Cerebellar cortex (tissue), 1 donor: ENCODE measurements around the gene GOLGA8B.
A peak's percentile ranks its signal among the peaks of the same experiment; 100 is the strongest.
"Not testable (repeated sequence)": the region's sequence is repeated elsewhere in the genome, so short reads cannot be mapped to it uniquely, and the experiment has no call there.

ENCODE experiments used
- DNase-seq: peaks from one replicate; pipeline ENCODE4 v3.0.0-alpha.2; 2015; ENCODE audit warnings: low spot score

GOLGA8B gene

DNA sequence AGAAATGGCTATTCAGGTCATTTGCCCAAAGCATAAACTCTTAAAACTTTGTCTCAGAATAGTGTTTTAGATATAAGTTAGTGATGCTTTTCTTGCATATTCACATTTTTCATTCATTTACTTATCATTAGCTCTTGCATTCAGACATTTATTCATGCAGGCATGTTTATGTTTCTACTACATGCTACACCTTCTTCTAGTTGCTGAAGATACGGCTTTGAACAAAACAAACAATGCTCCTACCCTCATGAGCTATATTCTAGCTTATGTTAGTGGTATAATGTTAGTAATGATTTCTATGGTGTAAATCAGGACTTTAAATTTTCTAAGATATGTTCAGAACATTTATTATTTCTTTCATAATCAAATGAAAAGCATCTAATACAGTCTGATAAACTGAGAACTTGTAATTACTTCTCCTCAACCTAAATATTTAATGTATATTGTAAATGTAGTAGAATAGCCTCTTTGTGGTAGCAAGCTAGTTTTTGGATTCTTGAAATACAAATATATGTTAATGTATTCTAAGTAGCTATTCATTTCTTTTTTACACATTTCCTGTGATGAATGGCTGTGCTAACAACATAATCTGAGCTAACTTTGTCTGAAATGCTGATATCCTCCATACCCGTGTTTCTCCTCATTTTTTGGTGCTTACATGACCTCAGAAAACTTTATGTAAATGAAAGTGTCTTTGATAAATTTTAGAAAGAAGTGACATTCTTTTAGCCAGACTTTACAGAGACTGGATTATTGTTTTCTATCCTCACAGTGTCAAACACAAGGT, 15.5 kb upstream of the GOLGA8B start:
- DNase-seq: no peak

DNA sequence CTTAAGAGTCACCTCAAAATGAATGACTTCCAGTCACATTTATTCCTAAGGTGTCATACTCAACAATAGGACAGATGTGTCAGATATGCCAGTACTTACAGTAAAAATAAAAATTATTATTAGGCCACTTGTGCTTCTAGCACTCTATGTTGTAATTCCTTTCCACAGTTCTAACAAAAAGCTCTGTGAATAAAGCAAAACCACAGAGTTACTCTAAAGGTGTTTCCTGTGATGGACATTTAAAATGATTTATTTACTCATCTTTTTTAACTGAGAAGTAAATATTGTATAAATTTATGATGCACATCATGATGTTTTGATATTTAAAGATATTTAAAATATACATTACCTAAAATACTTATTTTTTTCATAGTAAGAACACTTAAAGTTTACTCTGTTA, 13.9 kb upstream of the GOLGA8B start:
- DNase-seq: no peak

DNA sequence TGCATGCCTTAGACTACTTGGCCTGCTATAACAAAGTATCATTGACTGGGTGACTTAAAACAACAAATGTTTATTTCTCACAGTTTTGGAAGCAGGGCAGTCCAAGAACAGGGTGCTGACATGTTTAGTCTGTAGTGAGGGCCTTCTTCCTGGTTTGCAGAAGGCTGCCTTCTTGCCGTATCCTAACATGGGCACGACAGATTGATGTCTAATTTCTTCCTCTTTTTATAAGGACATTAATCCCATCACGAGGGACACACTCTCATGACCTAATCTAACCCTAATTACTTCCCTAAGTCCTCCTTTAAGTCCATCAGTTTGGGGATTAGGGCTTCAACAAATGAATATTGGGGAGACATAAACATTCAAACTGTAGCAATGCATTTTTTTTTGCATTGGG, 10.9 kb upstream of the GOLGA8B start:
- no peak for DNase-seq

DNA sequence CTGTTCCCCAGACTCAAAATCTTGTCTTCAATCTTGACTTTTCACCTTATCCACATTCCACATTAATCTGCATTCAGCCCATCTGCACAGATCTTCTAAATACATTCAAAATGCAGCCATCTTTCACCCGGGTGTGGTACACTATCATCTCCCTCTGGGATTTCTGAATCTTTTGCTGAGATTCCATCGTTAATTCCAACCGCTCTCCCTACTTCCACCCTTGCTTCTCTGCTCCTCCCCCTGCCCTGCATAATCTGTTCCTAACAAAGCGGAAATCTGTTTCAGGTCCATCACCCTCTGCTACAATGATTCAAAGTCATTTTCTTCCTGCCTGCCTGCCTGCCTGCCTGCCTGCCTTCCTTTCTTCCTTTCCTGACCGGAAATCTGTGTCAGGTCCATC, 7.9 kb upstream of the GOLGA8B start:
- no peak for DNase-seq

DNA sequence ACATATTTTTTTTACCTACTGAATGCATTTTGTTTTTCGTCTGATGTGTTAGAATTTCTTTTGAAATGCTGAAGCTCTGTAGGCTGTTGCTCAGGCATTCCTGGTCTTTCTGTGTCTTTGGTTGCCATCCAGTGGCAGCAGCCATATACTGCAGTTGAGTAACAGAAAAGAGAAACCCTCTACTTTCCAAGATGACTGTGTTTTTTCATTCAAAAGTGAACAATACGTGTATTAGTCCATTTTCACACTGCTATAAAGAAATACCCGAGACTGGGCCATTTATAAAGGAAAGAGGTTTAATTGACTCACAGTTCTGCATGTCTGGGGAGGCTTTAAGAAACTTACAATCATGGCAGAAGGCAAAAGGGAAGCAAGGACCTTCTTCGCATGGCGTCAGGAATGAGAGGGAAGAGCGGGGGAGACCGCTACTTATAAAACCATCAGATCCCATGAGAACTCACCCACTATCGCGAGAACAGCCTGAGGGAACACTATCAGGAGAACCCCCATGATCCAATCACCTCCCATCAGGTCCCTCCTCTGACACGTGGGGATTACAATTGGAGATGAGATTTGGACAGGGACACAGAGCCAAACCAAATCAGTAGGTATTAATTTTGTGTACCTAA, 4.7 kb upstream of the GOLGA8B start:
- DNase-seq: peak; percentile 90

DNA sequence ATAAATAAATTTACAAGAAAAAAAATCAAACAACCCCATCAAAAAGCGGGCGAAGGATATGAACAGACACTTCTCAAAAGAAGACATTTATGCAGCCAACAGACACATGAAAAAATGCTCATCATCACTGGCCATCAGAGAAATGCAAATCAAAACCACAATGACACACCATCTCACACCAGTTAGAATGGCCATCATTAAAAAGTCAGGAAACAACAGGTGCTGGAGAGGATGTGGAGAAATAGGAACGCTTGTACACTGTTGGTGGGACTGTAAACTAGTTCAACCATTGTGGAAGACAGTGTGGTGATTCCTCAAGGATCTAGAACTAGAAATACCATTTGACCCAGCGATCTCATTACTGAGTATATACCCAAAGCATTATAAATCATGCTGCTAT, 2.5 kb upstream of the GOLGA8B start:
- DNase-seq: not testable (repeated sequence)

DNA sequence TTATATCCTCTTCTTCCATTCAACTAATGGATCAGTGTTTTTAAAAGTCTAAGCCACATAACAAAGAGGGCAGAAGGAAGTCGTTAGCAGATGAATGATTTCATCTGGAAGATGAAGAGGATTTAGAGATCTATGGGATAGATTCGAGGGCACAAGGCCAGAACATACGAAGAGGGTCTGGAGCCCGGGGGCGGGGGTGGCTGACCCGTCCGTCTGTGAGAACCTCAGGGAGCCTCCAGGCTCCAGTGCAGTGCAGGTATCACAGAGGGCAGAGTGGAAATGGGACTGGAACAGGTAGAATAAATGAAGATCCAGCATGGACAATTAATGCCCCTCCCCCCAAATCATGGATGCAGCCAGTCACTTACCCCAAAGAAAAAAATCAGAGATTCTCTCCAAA, 1.5 kb upstream of the GOLGA8B start:
- DNase-seq: no peak

DNA sequence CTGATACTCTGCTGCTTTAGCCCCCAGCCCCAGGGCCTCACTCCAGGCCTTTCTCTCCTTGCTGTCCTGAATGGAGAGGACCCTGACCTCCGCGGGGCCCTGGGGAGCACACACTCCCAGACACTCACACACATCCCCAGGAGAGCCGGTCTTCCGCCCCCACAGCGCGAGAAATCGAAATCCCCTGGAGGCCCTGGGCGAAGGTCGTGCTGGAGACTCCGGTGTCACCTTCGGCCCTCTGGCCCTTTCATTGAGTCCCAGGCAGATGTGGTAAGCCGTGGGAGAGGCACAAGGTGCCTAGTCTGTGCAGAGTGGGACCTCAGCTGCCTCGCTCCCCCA, 848 bp upstream of the GOLGA8B start:
- DNase-seq: no peak

DNA sequence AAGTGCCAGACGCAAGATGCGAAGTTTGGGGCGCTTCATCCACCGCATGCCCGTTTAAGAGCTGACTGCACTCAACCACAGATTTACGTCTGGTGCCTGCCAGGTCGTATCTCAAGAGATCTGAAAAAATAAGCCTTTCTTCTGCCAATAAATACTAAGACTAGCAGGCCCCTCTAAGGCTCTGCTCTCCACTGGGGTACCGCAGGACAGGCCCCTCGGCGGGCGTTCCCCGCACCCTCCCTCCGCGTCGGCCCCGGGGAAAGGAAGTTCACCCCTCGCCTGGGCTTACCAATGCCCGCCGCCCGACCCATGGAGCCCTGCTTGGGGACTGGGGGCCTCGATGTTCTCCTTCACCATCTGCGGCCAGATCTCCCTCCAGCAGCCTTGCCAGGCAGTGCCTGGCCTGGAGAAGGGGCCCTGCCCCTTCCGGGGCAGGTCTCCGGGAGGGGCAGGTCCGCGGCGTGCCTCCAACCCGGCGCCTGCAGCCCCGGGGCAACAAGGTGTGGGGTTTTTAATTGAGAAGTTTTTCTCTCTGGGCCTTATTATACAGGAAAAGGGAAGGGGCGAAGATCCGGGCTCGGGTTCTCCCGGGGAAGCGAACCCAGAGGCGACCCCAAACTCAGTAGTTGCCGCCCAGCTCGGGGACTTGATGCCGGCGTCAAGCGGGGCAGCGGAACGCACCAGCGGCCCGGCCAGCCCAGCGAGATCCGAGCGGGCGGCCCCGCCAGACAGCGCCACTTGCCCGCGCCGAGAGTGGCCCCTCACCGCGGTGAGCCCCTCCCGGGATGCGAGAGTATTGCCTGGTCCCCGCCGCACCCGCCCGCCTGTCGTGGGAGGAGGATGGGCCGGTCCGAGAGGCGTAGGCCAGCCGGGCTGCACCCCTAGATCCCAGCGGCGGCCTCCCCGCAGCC, 735 bp downstream of the GOLGA8B start:
- DNase-seq: peak; percentile 27

DNA sequence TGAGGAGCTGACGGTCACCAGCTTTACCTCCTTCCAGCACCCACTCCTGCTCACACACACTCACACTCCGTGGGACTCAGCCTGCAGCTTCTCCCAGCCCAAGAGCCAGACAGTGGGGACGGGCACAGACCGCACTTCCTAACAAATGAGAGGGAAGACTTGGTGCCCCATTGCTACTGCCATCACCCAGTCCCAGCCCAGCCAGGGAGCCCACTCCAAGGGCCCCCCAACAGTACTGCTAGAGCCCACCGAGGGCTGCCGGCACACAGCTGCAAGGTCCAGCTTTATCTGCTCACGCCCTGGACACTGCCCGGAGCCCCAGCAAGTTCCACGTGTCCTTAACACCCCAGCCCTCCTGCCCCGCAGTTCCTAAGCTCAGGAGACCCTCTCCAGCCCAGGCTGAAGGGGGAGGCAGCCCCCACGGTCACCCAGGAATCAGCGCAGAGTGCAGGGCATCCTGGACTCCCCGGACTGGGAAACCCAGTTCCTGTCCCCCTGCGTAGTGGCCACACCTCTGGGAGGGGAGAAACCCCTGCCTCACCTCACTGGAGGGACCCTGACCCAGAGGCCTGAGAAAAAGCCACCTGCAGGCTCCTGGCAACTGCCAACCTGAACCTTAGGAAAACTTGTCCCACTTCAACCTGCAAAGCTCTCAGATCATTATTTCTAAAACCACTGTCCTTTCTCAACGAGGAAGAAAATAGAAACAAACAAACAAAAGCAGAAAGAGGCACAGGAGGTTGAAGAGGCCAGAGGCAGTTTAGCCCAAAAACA, 1.6 kb downstream of the GOLGA8B start:
- not testable (repeated sequence) for DNase-seq

DNA sequence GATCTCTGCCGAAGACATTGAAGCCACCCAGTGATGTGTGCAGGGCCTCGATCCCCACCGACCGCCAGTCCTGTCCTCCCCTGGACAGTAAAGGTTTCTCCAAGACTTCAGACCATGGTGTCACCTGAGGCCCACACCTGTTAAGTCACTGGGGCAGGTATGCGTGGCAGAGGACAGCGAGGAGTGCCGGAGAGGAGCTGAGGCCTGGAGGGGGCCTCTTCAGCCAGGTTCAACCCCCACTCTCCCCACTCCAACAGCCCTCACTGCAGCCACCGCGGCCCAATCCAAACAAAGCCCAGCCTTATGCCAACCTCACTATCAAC, 2.4 kb downstream of the GOLGA8B start:
- no peak for DNase-seq

DNA sequence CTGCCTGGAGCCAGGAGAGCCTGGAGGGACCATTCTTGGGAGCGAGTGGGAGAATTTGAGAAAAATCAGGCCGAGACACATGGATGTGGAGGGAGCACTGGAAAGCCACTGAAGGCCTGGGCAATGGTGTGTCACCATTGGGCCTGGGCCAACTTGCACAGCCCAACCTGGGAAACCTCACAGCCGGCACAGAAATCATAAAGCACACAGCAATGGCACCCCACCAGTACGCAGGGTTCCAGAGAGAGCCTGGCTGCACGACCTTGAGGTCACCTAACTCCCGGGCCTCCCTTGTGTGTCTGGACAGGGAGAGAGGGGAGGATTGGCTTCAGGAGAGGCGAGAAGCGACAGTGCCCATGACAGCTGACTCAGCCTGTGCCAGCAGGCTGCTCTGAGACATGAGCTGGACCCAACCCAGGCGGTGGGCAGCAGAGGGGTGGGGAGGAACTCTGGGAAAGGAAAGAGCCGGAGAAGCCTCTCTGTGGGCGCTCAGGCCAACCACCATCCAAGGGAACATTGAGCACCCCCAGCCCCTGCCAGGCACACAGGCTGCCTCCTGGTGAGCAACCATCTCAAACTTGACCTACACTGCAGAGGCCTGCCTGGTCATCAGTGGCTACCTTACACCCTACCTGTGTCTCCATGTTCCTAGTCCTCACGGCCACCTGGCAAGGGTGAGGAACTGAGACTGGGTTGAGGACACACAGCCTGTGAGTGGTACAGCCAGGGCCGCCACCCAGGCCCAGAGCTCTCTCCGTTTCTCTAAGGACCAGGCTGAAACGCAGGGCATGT, 3.0 kb downstream of the GOLGA8B start:
- peak; percentile 86 for DNase-seq

DNA sequence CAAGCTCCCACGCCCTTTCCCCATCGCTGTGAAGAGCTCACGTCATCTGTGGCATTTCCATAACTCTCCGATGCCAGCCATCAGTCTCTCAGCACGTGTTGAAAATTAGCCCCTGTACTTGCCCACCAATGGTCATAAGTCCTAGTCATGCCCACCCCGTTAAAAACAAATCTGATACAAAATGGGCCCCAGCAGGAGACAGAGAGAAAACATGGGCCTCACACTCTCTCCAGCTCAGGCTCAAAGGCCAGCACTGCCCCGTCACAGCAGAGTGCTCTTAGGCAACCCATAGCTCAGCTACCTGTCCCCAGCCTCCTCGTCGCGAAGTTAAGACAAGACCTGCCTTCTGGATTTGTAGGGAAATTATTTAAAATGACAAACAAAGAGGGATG, 5.2 kb downstream of the GOLGA8B start:
- no peak for DNase-seq

DNA sequence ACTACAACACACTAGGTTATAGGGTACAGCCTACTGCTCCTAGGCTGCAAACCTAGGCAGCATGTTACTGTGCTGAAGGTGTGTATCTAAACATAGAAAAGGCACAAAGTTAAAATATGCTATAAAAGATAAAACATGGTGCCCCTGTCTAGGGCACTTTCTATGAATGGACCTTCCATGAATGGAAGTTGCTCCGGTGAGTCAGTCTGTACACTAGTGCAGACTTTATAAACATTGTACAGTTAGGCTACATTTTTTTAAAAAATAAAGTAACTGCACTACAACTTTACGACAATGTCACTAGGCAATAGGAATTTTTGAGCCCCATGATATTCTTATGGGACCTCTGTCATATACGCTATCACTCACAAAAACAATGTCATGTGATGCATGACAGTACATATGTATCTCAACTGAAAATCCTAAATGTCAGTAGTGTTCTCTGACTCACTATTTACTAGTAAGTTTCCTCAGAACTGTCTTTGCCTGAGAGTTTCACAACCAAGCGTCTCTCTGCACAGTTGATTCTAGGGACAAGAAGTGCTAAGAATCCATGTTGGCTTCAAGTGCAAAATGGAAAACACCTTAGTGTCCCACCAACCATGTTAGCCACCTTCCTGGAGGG, 5.7 kb downstream of the GOLGA8B start:
- not testable (repeated sequence) for DNase-seq

DNA sequence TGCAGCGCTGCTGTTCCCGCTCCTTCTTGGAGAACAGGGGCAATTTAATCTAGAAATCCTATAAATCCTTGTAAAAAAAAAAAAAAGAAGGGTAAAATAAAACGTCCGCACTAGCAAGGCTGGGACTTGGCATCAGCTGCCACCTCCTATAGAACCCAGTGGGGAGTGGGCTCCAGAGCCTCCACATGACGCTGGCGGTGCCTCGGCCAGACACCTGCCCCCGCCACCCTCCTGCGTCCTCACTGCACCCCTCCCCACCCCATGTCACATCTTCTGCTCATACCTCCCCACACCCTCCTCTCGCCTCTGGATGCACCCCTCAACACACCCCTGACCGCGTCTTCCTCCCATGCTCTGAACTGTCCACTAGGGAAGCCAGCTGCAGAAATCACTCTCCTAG, 8.4 kb downstream of the GOLGA8B start:
- DNase-seq: not testable (repeated sequence)

DNA sequence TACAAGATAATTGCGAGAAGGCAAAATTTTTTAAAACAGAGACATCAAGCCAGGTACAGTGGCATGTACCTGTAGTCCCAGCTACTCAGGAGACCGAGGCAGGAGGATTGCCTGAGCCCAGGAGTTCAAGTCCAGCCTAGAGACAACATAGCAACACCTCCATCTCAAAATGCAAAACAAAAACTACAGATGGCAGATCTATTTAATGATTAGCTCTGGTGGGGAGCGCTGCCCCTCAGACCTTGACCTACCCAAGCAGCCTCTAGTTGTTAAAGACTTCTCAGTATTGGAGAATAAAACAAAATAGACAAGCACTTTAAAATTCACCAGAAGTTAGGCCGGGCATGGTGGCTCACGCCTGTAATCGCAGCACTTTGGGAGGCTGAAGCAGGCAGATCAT, 10.5 kb downstream of the GOLGA8B start:
- DNase-seq: not testable (repeated sequence)

DNA sequence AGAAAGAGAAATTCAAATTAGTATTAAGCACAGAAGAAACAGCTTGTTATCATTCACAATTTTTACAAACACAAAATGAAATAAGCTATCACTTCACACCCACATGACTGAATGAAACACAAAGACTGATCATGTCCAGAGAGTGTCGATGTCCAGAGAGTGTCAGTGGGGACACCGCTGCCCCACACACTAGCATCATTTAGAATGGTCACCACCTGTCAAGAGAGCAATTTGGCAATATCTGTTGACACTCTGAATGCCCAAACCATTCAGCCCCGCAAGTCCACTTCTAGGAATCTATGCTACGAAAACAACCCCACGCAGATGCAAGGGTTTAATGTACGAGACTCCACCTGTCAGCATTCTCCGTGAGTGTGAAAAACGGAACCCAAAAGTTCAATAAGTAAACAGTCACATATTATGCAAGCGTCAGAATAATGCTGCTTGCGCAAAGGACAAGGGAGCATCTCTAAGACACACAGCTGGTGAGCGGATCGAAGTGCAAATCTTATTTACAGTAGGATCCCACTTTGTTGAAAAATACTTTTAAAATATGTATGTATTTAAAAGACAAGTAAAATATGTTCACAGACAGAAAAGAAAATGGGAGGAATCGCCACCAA, 11.3 kb downstream of the GOLGA8B start:
- not testable (repeated sequence) for DNase-seq

DNA sequence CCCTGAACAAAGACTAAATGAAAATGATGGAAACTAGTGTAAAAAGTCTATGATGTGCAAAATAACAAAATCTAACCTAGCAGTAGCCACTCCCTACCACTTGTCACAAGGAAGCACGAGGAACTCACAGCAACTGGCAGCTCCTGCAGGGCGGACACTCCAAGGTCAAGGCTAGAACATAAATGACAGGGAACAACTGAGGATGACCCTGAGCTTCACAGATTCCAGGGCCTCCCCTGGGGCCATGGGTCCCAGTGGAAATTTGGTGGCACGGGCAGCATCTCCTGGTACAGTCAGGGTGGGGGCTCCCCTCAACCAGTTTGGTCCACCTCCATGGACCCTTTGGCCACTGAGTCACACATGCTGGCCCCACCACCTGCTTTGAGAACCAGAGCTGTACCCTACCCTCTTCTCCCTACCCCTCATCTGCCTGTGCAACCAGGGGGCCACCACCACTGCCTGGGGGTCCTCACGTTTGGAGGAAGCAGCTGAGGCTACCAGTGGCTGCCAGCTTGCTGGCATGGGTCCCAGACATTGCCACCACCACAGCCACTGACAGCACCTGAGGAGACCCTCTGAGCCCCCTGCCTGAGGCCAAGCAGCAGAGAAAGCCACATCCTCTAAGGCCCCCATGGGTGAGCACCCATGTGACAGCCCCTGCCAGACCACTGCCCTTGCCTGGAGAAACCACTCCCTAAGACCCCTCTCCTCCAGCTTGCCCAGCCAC, 13.6 kb downstream of the GOLGA8B start:
- not testable (repeated sequence) for DNase-seq

DNA sequence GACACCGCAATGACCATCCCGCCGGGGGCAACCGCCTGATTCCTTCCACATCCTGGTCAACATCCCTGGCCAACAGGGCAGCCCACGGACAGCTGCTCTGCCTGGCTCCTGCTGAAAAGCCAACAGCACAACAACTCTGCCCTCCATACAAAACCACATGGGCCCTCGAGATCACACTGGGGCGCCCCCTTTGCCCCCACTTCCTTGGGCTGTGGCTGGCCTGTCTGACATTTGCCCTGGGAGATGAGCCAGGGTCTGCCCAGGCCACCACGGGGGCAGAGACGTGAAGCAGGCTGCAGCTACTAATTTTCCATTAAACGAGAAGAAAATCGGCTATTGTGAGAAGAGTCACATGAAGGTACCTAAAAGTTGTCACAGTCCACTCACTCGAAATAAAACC, 16.3 kb downstream of the GOLGA8B start:
- not testable (repeated sequence) for DNase-seq

DNA sequence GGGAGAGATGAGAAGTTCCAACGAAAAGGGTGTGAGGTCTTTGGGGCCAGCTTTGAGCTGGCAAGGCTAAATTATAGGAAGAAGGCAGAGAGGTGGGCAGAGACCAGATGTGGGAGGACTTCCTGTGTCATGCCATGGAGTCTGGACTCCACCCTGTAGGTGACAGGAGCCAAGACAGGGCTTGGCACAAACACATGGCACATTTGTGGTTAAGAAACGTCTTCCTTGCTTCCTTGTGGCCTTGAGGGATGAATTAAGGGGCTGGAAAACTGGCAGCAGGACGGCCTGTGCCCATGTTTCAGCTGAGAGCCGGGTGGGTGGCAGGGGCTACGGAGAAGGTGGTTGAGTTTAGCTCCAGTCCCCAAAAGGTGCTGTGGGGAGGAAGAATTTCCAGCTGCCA, 18.7 kb downstream of the GOLGA8B start:
- DNase-seq: not testable (repeated sequence)
